Measurements from ENCODE around the gene ETFDH.

ETFDH gene

DNA sequence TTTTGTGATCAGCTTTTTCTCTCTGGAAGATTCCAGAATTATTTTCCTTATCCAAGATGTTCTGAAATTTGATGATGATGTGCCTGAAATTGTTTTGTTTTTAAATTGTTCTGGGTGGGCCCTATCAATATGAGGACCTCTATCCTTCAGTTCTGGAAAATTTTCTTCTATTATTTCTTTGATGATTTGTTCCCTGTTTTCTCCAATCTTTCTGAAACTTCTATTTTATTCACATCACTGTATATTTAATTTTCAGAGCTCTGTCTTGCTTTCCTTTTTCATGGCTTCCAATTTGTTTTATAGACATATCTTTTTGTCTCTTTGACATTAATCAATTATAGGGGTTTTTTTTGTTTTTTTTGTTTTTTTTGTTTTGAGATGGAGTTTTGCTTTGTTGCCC lies 84.5 kb downstream of the ETFDH start:
- DNase-seq: no peak

DNA sequence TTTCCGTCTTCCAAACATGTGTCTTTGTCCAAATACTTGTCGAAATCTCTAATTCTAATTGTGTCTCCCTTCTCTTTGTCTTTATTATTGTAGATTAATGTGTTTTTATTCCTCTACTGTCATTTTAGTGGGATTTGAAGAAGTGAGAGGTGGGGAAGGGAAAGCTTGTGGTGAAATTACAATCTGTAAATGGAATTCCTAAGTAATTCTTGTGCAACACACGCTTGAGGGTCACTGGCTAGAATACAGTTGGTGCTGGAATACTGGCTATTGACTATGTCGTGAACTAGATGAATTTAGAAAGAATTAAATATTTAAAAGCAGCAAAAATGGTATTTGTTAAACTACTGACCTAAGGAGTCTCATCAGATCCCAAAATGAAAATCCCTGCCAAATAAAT lies 86.0 kb downstream of the ETFDH start:
- no peak for DNase-seq

DNA sequence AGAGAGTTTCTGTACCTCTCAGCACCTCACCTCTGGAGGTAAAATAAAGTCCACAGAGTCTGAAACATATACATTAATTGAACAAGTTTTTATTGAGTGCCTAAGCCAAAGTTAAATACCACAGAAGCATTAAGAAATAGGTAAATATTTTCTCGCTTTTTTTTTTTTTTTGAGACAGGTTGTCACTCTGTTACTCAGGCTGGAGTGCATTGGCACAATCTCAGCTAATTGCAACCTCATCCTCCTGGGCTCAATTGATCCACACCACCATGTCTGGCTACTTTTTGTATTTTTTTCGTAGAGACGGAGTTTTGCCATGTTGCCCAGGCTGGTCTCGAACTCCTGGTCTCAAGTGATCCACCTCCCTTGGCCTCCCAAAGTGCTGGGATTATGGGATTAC lies 86.6 kb downstream of the ETFDH start:
- DNase-seq: no peak
